T-helper 1 cell treated with Interleukin-12 subunit alpha and Interleukin-12 subunit beta and Interleukin-4 antibody, amounts not matched to agents 30 ng/mL and 1 ng/mL, for 36 hours (primary cell): ENCODE results near the gene SLC2A4. TPM values are rescaled to one million over a fixed set of nuclear protein-coding genes. Genes with fewer than 3 reads are reported as not detected.

Experiments
- intact Hi-C: fragments of 100-400 bp; cut with micrococcal nuclease; formaldehyde crosslinking; loops from one replicate; pipeline ENCODE4 v1.15.1; 2024
- total RNA-seq: library from RNA; stranded (reverse); gene quantifications from 2 replicates; pipeline ENCODE4 v1.2.3, GENCODE V29; 2022

Gene SLC2A4
- total RNA-seq, 1 donor from 2014 or later, result 0.12 TPM

- intact Hi-C loops, result loop anchor here (2.0 kb wide), 1 partner anchor 18 kb away; the partner anchor contains the start of gene SLC2A4
These were observed 18.4 kb upstream of the SLC2A4 start for GRCh38 chr17:7262935-7263800.

GRCh38 chr17:7263801-7264078, 17.8 kb upstream of the SLC2A4 start:
- intact Hi-C loops, result loop anchor here (2.0 kb wide), 1 partner anchor 17 kb away; the partner anchor contains the start of gene SLC2A4

- intact Hi-C loops, result no loop called here
These were observed 14.7 kb upstream of the SLC2A4 start for GRCh38 chr17:7266784-7267183.

GRCh38 chr17:7279448-7279847, 2.1 kb upstream of the SLC2A4 start:
- intact Hi-C loops, result no loop called here

- intact Hi-C loops, result loop anchor here (1.0 to 5.0 kb wide), 8 partner anchors 16 to 281 kb away; partner anchors contain the start of genes CLDN7, EIF5A, NEURL4 and SENP3
These were observed 922 bp upstream of the SLC2A4 start for GRCh38 chr17:7280519-7281073.

- intact Hi-C loops, result loop anchor here (1.0 to 5.0 kb wide), 5 partner anchors 19 to 235 kb away; partner anchors contain the start of genes CLDN7, EIF5A, NEURL4 and TMEM102
These were observed 634 bp downstream of the SLC2A4 start for GRCh38 chr17:7281953-7282751.

- intact Hi-C loops, result loop anchor here (5.0 kb wide), 1 partner anchor 236 kb away; no protein-coding TSS in a partner anchor
These were observed 1.3 kb downstream of the SLC2A4 start for GRCh38 chr17:7282752-7283321.

GRCh38 chr17:7283471-7284216, 2.1 kb downstream of the SLC2A4 start:
- intact Hi-C loops, result loop anchor here (5.0 kb wide), 1 partner anchor 236 kb away; no protein-coding TSS in a partner anchor

- intact Hi-C loops, result loop anchor here (5.0 kb wide), 1 partner anchor 238 kb away; no protein-coding TSS in a partner anchor
These were observed 3.4 kb downstream of the SLC2A4 start for GRCh38 chr17:7284911-7285310.

- intact Hi-C loops, result no loop called here
These were observed 4.2 kb downstream of the SLC2A4 start for GRCh38 chr17:7285679-7286078.

- intact Hi-C loops, result loop anchor here (10.0 kb wide), 1 partner anchor 155 kb away; no protein-coding TSS in a partner anchor
These were observed 7.9 kb downstream of the SLC2A4 start for GRCh38 chr17:7289256-7290032.

GRCh38 chr17:7290166-7290565, 8.6 kb downstream of the SLC2A4 start:
- intact Hi-C loops, result loop anchor here (10.0 kb wide), 1 partner anchor 155 kb away; no protein-coding TSS in a partner anchor

GRCh38 chr17:7290685-7291084, 9.2 kb downstream of the SLC2A4 start:
- intact Hi-C loops, result loop anchor here (10.0 kb wide), 1 partner anchor 156 kb away; no protein-coding TSS in a partner anchor

GRCh38 chr17:7292194-7292593, 10.7 kb downstream of the SLC2A4 start:
- intact Hi-C loops, result loop anchor here (10.0 kb wide), 1 partner anchor 157 kb away; no protein-coding TSS in a partner anchor

GRCh38 chr17:7292729-7293128, 11.2 kb downstream of the SLC2A4 start:
- intact Hi-C loops, result loop anchor here (10.0 kb wide), 1 partner anchor 158 kb away; no protein-coding TSS in a partner anchor

GRCh38 chr17:7293159-7293558, 11.6 kb downstream of the SLC2A4 start:
- intact Hi-C loops, result loop anchor here (10.0 kb wide), 1 partner anchor 158 kb away; no protein-coding TSS in a partner anchor

- intact Hi-C loops, result loop anchor here (1.0 to 10.0 kb wide), 3 partner anchors 13 to 159 kb away; partner anchors contain the start of genes ACAP1 and EIF5A
These were observed 12.5 kb downstream of the SLC2A4 start for GRCh38 chr17:7293816-7294613.

- intact Hi-C loops, result loop anchor here (1.0 to 10.0 kb wide), 3 partner anchors 13 to 160 kb away; partner anchors contain the start of genes ACAP1 and EIF5A
These were observed 13.2 kb downstream of the SLC2A4 start, which contains the start of gene YBX2 for GRCh38 chr17:7294614-7295153. Gene YBX2, minus strand, starts transcription at chr17:7294639. Its CDS starts 139 bp downstream, at chr17:7294500.
